Measurements from ENCODE around the gene GCHFR. TPM values are rescaled to one million over a fixed set of nuclear protein-coding genes. Genes with fewer than 3 reads are reported as not detected.

The GCHFR gene
- total and polyA plus RNA-seq, 2 experiments from 2014 or later = 97.2 to 213 TPM

- no peaks in the 10 kb centered on the region for H3K9me2 ChIP-seq (replicated peaks; ENCODE audit: insufficient read depth)
- TF ChIP-seq CTCF (IDR thresholded peaks at IDR 0.05; ENCODE audit: poor library complexity) (no peak), EZH2phosphoT487 (IDR thresholded peaks at IDR 0.05; ENCODE audit: low read depth, severe bottlenecking, unreplicated experiment) (no peak), EZH2 (IDR thresholded peaks at IDR 0.05; ENCODE audit: borderline replicate concordance) (no peak)
- peaks cover 65% of the 10 kb centered on the region for H3K79me2 ChIP-seq
- no peaks in the 10 kb centered on the region for H3K9me3 ChIP-seq (ENCODE audit: low read depth)
- H3K4me1 ChIP-seq (ENCODE audit: insufficient read depth) = peaks cover 6% of the 10 kb centered on the region
- no peak overlapping the region for H3K4me3 ChIP-seq
- H3K27ac ChIP-seq = peak overlapping the region; percentile 85
- 68% methylated on average over 9 of the region's 9 CpGs for WGBS (ENCODE audit: low lambda C conversion rate, missing lambda C conversion rate)
- no peak overlapping the region for H2AFZ ChIP-seq
- no peak overlapping the region for H3K4me2 ChIP-seq
- DNase-seq (ENCODE audit: low spot score) = peak; percentile 63
- no peaks in the 10 kb centered on the region for H3K36me3 ChIP-seq (replicated peaks; ENCODE audit: insufficient read depth, low read depth)
- H4K20me1 ChIP-seq (ENCODE audit: insufficient read depth, poor library complexity, severe bottlenecking) = no peaks in the 10 kb centered on the region
- H3K27me3 ChIP-seq = no peaks in the 10 kb centered on the region
Observed at GRCh38 chr15:40793216-40793989, 29.5 kb downstream of the GCHFR start.

GRCh38 chr15:40796041-40796440 is 32.2 kb downstream of the GCHFR start:
- peaks cover 58% of the 10 kb centered on the region for H3K79me2 ChIP-seq
- no peaks in the 10 kb centered on the region for H3K36me3 ChIP-seq (replicated peaks; ENCODE audit: insufficient read depth, low read depth)
- no peak for DNase-seq (ENCODE audit: low spot score)
- no peak overlapping the region for H3K4me2 ChIP-seq
- H3K4me3 ChIP-seq = no peak overlapping the region
- no peaks in the 10 kb centered on the region for H3K27me3 ChIP-seq
- no peaks in the 10 kb centered on the region for H3K9me3 ChIP-seq (ENCODE audit: low read depth)
- H2AFZ ChIP-seq = no peak overlapping the region
- no peak overlapping the region for H3K27ac ChIP-seq
- H3K9me2 ChIP-seq (replicated peaks; ENCODE audit: insufficient read depth) = no peaks in the 10 kb centered on the region
- H4K20me1 ChIP-seq (ENCODE audit: insufficient read depth, poor library complexity, severe bottlenecking) = no peaks in the 10 kb centered on the region
- H3K4me1 ChIP-seq (ENCODE audit: insufficient read depth) = peaks cover 6% of the 10 kb centered on the region
- no peak for TF ChIP-seq EZH2 (IDR thresholded peaks at IDR 0.05; ENCODE audit: borderline replicate concordance)
- TF ChIP-seq EZH2phosphoT487 (IDR thresholded peaks at IDR 0.05; ENCODE audit: low read depth, severe bottlenecking, unreplicated experiment) = no peak
- no peak for TF ChIP-seq CTCF (IDR thresholded peaks at IDR 0.05; ENCODE audit: poor library complexity)
- 81% methylated on average over 2 of the region's 2 CpGs for WGBS (ENCODE audit: low lambda C conversion rate, missing lambda C conversion rate)

GRCh38 chr15:40796512-40796911 is 32.6 kb downstream of the GCHFR start:
- H3K4me1 ChIP-seq (ENCODE audit: insufficient read depth) = peaks cover 6% of the 10 kb centered on the region
- TF ChIP-seq EZH2 (IDR thresholded peaks at IDR 0.05; ENCODE audit: borderline replicate concordance) (no peak), CTCF (IDR thresholded peaks at IDR 0.05; ENCODE audit: poor library complexity) (no peak), EZH2phosphoT487 (IDR thresholded peaks at IDR 0.05; ENCODE audit: low read depth, severe bottlenecking, unreplicated experiment) (no peak)
- no peak overlapping the region for H2AFZ ChIP-seq
- no peaks in the 10 kb centered on the region for H4K20me1 ChIP-seq (ENCODE audit: insufficient read depth, poor library complexity, severe bottlenecking)
- H3K9me2 ChIP-seq (replicated peaks; ENCODE audit: insufficient read depth) = no peaks in the 10 kb centered on the region
- WGBS (ENCODE audit: low lambda C conversion rate, missing lambda C conversion rate) = 100% methylated on average over 5 of the region's 5 CpGs
- no peaks in the 10 kb centered on the region for H3K9me3 ChIP-seq (ENCODE audit: low read depth)
- DNase-seq (ENCODE audit: low spot score) = no peak
- H3K4me2 ChIP-seq = no peak overlapping the region
- H3K27ac ChIP-seq = no peak overlapping the region
- no peaks in the 10 kb centered on the region for H3K27me3 ChIP-seq
- peaks cover 57% of the 10 kb centered on the region for H3K79me2 ChIP-seq
- no peak overlapping the region for H3K4me3 ChIP-seq
- H3K36me3 ChIP-seq (replicated peaks; ENCODE audit: insufficient read depth, low read depth) = no peaks in the 10 kb centered on the region

Data from hepatocyte (in vitro differentiated cells).